HepG2 (cell line): ENCODE data around the gene PLCXD1. TPM values are rescaled to one million over a fixed set of nuclear protein-coding genes. Genes with fewer than 3 reads are reported as not detected.
A peak's percentile ranks its signal among the peaks of the same experiment; 100 is the strongest.

Experiments
- AGO2 ChIP-seq: fragments of 200-400 bp; formaldehyde crosslinking; optimal IDR thresholded peaks from 2 replicates; pipeline ENCODE3; 2017; ENCODE audit warnings: mild to moderate bottlenecking, low read depth, low read length, moderate library complexity
- FOXK1 ChIP-seq: sonication (generic); formaldehyde crosslinking; IDR thresholded peaks from 2 replicates; pipeline ENCODE4 v1.4.0; 2020; ENCODE audit warnings: low read depth, missing genetic modification reagents, borderline replicate concordance
- GABPB1 ChIP-seq: IDR thresholded peaks from 2 replicates; pipeline ENCODE4 v1.6.1; 2016; ENCODE audit warnings: mild to moderate bottlenecking, missing genetic modification reagents, moderate library complexity, missing compliant biosample characterization
- HDAC2 ChIP-seq: sonication (generic); formaldehyde crosslinking; IDR thresholded peaks from 2 replicates; pipeline ENCODE4 v1.4.0; 2020; ENCODE audit warnings: missing genetic modification reagents
- HNF1B ChIP-seq: sonication (generic); formaldehyde crosslinking; IDR thresholded peaks from 2 replicates; pipeline ENCODE4 v1.5.1; 2020; ENCODE audit warnings: mild to moderate bottlenecking, moderate library complexity, missing genetic modification reagents
- HOXA3 ChIP-seq: sonication (generic); formaldehyde crosslinking; IDR thresholded peaks from 2 replicates; pipeline ENCODE4 v1.5.0; 2020; ENCODE audit warnings: missing genetic modification reagents
- NR2F6 ChIP-seq, 2 experiments: IDR thresholded peaks; 2 replicates each; pipeline ENCODE4 v1.6.1; 2016; ENCODE audit warnings: antibody characterized with exemption in 1 of 2, mild to moderate bottlenecking in 1 of 2
- PATZ1 ChIP-seq: sonication (generic); formaldehyde crosslinking; IDR thresholded peaks from 2 replicates; pipeline ENCODE4 v1.4.0; 2020; ENCODE audit warnings: missing genetic modification reagents
- PPARG ChIP-seq: conservative IDR thresholded peaks from 2 replicates; pipeline ENCODE4 v1.6.1; 2016; ENCODE audit warnings: missing biosample characterization, missing genetic modification reagents
- RBFOX2 ChIP-seq: fragments of 200-400 bp; formaldehyde crosslinking; IDR thresholded peaks from 2 replicates; pipeline ENCODE4 v1.6.1; 2017; ENCODE audit warnings: low read depth, mild to moderate bottlenecking, low read length
- REL ChIP-seq: sonication (generic); formaldehyde crosslinking; conservative IDR thresholded peaks from 2 replicates; pipeline ENCODE4 v1.8.0; 2022; ENCODE audit warnings: mild to moderate bottlenecking, missing genetic modification reagents, moderate library complexity
- SP1 ChIP-seq, 2 experiments: fragments of 450-650 bp in 1 of 2; sonication (generic) in 1 of 2; formaldehyde crosslinking in 1 of 2; IDR thresholded peaks; 2 replicates each; pipeline versions ENCODE4 v1.4.0 to v1.6.1; 2016 to 2020; ENCODE audit warnings: missing genetic modification reagents in 1 of 2
- SRSF1 ChIP-seq: fragments of 200-400 bp; formaldehyde crosslinking; optimal IDR thresholded peaks from 2 replicates; pipeline ENCODE3; 2017; ENCODE audit warnings: mild to moderate bottlenecking, low read depth, low read length, moderate library complexity
- TEAD3 ChIP-seq: optimal IDR thresholded peaks from 2 replicates; pipeline ENCODE3; 2016; ENCODE audit warnings: borderline replicate concordance
- TGIF2 ChIP-seq: IDR thresholded peaks from 2 replicates; pipeline ENCODE4 v1.6.1; 2016; ENCODE audit warnings: control low read depth, missing compliant biosample characterization
- THAP8 ChIP-seq: sonication (generic); formaldehyde crosslinking; IDR thresholded peaks from 2 replicates; pipeline ENCODE4 v1.5.1; 2020; ENCODE audit warnings: missing genetic modification reagents, mild to moderate bottlenecking, borderline replicate concordance
- ZBTB26 ChIP-seq: IDR thresholded peaks from 2 replicates; pipeline ENCODE4 v1.6.1; 2016; ENCODE audit warnings: missing compliant biosample characterization, missing genetic modification reagents, borderline replicate concordance
- ZNF264 ChIP-seq: sonication (generic); formaldehyde crosslinking; IDR thresholded peaks from 2 replicates; pipeline ENCODE4 v1.4.0; 2020; ENCODE audit warnings: missing genetic modification reagents
- ZNF552 ChIP-seq: sonication (generic); formaldehyde crosslinking; IDR thresholded peaks from 2 replicates; pipeline ENCODE4 v1.9.0; 2022; ENCODE audit warnings: missing genetic modification reagents, mild to moderate bottlenecking, borderline replicate concordance
- ZNF737 ChIP-seq: sonication (generic); formaldehyde crosslinking; IDR thresholded peaks from 2 replicates; pipeline ENCODE4 v1.5.0; 2020; ENCODE audit warnings: missing genetic modification reagents, mild to moderate bottlenecking, borderline replicate concordance
- ZNF83 ChIP-seq: sonication (generic); formaldehyde crosslinking; IDR thresholded peaks from 2 replicates; pipeline ENCODE4 v1.4.0; 2020; ENCODE audit warnings: missing genetic modification reagents, mild to moderate bottlenecking, borderline replicate concordance
- polyA plus RNA-seq, 8 experiments: library from polyadenylated mRNA; depleted of rRNA in 3 of 8; stranded (reverse) in 7 of 8; unstranded in 1 of 8; fragments of >200 nt; fragmentation: Illumina TruSeq in 4 of 8; extraction: Trizol in 4 of 8; gene quantifications; 2 replicates each; pipeline versions ENCODE4 v1.2.1 to v1.2.3, GENCODE V29; 2011 to 2016; ENCODE audit warnings: low read depth in 4 of 8, missing spikeins in 1 of 8, mixed read lengths in 1 of 8; ENCODE audit not compliant: insufficient read depth in 1 of 8
- total RNA-seq, 5 experiments: library from RNA; depleted of rRNA; stranded (reverse); fragments of >200 nt; fragmentation: Illumina TruSeq; extraction: Trizol; gene quantifications; 2 replicates each; pipeline ENCODE4 v1.2.3, GENCODE V29; 2016; ENCODE audit warnings: low read depth in 1 of 5

Gene PLCXD1
- total and polyA plus RNA-seq, 2 of the 13 experiments (the other 11 are each of a cell fraction or from before 2014, with no cell fraction given) = 87.7 to 153 TPM

- 0 out of 2 replicates have a peak, but pooled peaks have one; percentile 44 for TF ChIP-seq HNF1B (CRISPR knock-in tag)
- TF ChIP-seq THAP8 (CRISPR knock-in tag) = no peak
- peak; percentile 85 for TF ChIP-seq PATZ1 (CRISPR knock-in tag)
- 0 out of 2 replicates have a peak, but pooled peaks have one; percentile 4 for TF ChIP-seq ZNF264
- 0 out of 2 replicates have a peak, but pooled peaks have one; percentile 9 for TF ChIP-seq FOXK1
- TF ChIP-seq GABPB1 (CRISPR knock-in tag) = peak; percentile 10; the same call in 1 of the 2 replicates
- TF ChIP-seq HOXA3 (CRISPR knock-in tag) = no peak
- peak; percentile 32 for TF ChIP-seq TEAD3 (CRISPR knock-in tag)
- peak; percentile 68 for TF ChIP-seq RBFOX2
- no peak for TF ChIP-seq NR2F6 (IDR thresholded peaks at IDR 0.05)
- TF ChIP-seq NR2F6 (CRISPR knock-in tag; IDR thresholded peaks at IDR 0.05) = peak; percentile 16; the same call in 1 of the 2 replicates
- TF ChIP-seq ZNF737 = no peak
- peak; percentile 73 for TF ChIP-seq SRSF1
- no peak for TF ChIP-seq SP1 (IDR thresholded peaks at IDR 0.05)
- peak; percentile 64 for TF ChIP-seq SP1 (CRISPR knock-in tag; IDR thresholded peaks at IDR 0.05)
- TF ChIP-seq REL (CRISPR knock-in tag) = 0 out of 2 replicates have a peak, but pooled peaks have one; percentile 36
- TF ChIP-seq ZNF552 (CRISPR knock-in tag) = no peak
- TF ChIP-seq TGIF2 (CRISPR knock-in tag) = 0 out of 2 replicates have a peak, but pooled peaks have one; percentile 46
- 0 out of 2 replicates have a peak, but pooled peaks have one; percentile 9 for TF ChIP-seq HDAC2 (CRISPR knock-in tag)
- TF ChIP-seq PPARG (CRISPR knock-in tag) = peak; percentile 46; the same call in 1 of the 2 replicates
- TF ChIP-seq ZBTB26 (CRISPR knock-in tag) = peak; percentile 26; the same call in 1 of the 2 replicates
- no peak for TF ChIP-seq ZNF83 (CRISPR knock-in tag)
- peak; percentile 17 for TF ChIP-seq AGO2
Measured at GRCh38 chrX:275967-276580, 5.1 kb upstream of the PLCXD1 start (continued).
